Ishikawa (cell line): Measurements from ENCODE around the gene EYA4.

Source experiments
- EP300 ChIP-seq: IDR thresholded peaks from 2 replicates; pipeline ENCODE4 v1.6.1; 2012; ENCODE audit warnings: borderline replicate concordance
- MAX ChIP-seq: IDR thresholded peaks from 2 replicates; pipeline ENCODE4 v1.6.1; 2012
- NFIC ChIP-seq: IDR thresholded peaks from 2 replicates; pipeline ENCODE4 v1.6.1; 2012
- RAD21 ChIP-seq: IDR thresholded peaks from 2 replicates; pipeline ENCODE4 v1.6.1; 2012; ENCODE audit warnings: low read depth
- REST ChIP-seq: IDR thresholded peaks from 2 replicates; pipeline ENCODE4 v1.6.1; 2012; ENCODE audit warnings: low read depth, mild to moderate bottlenecking
- TAF1 ChIP-seq: IDR thresholded peaks from 2 replicates; pipeline ENCODE4 v1.6.1; 2012; ENCODE audit warnings: low read depth, mild to moderate bottlenecking
- TCF12 ChIP-seq: IDR thresholded peaks from 2 replicates; pipeline ENCODE4 v1.6.1; 2012; ENCODE audit warnings: low read depth
- TEAD4 ChIP-seq: IDR thresholded peaks from 2 replicates; pipeline ENCODE4 v1.6.1; 2012

- TF ChIP-seq MAX (peak; percentile 52; the same call in 1 of the 2 replicates), TCF12 (no peak), EP300 (no peak), RAD21 (peak; percentile 84), TAF1 (no peak), REST (no peak), NFIC (no peak), TEAD4 (no peak)
Measured at GRCh38 chr6:133568970-133569889, 328.1 kb downstream of the EYA4 start.
